Measurements from ENCODE around the gene RTN4R. TPM values are rescaled to one million over a fixed set of nuclear protein-coding genes. Genes with fewer than 3 reads are reported as not detected.

The RTN4R gene
- total and polyA plus RNA-seq, 2 experiments from 2014 or later: 5.2 to 5.3 TPM

Other genes starting within 250 kb of the RTN4R start
- 19.4 and 21.9 TPM in 2 replicates for gene TANGO2, start 247.2 kb downstream of the RTN4R start, total RNA-seq
- 17.5 and 18.7 TPM in 2 replicates for gene TANGO2, start 247.2 kb downstream of the RTN4R start, polyA plus RNA-seq
- 23.8 and 34.2 TPM in 2 replicates for gene DGCR8, start 188.1 kb downstream of the RTN4R start, total RNA-seq
- gene DGCR8, start 188.1 kb downstream of the RTN4R start, polyA plus RNA-seq: 8.1 and 15.1 TPM in 2 replicates
- gene RANBP1, start 152.2 kb downstream of the RTN4R start, total RNA-seq: 252 and 373 TPM in 2 replicates
- 222 and 271 TPM in 2 replicates for gene RANBP1, start 152.2 kb downstream of the RTN4R start, polyA plus RNA-seq
- 55.7 and 71.9 TPM in 2 replicates for gene TRMT2A, start 151.1 kb downstream of the RTN4R start, total RNA-seq
- gene TRMT2A, start 151.1 kb downstream of the RTN4R start, polyA plus RNA-seq: 76.5 and 77.7 TPM in 2 replicates
- gene ZDHHC8, start 136.5 kb downstream of the RTN4R start, total RNA-seq: 30.3 and 35.8 TPM in 2 replicates
- gene ZDHHC8, start 136.5 kb downstream of the RTN4R start, polyA plus RNA-seq: 43.8 and 53.4 TPM in 2 replicates
- gene CCDC188, start 117.3 kb downstream of the RTN4R start, total RNA-seq: not detected in 2 replicates
- gene CCDC188, start 117.3 kb downstream of the RTN4R start, polyA plus RNA-seq: not detected in 2 replicates
- gene DGCR6L, start 51.7 kb upstream of the RTN4R start, total RNA-seq: 89.6 and 104 TPM in 2 replicates
- 126 and 157 TPM in 2 replicates for gene DGCR6L, start 51.7 kb upstream of the RTN4R start, polyA plus RNA-seq
- 35.6 and 90.9 TPM in 2 replicates for gene ZNF74, start 125.8 kb upstream of the RTN4R start, total RNA-seq
- 24.4 and 30.1 TPM in 2 replicates for gene ZNF74, start 125.8 kb upstream of the RTN4R start, polyA plus RNA-seq
- gene SCARF2, start 169.5 kb upstream of the RTN4R start, total RNA-seq: 42.0 and 66.1 TPM in 2 replicates
- gene SCARF2, start 169.5 kb upstream of the RTN4R start, polyA plus RNA-seq: 38.0 and 67.4 TPM in 2 replicates
- gene KLHL22, start 227.5 kb upstream of the RTN4R start, total RNA-seq: 53.3 and 55.0 TPM in 2 replicates
- 31.9 and 33.8 TPM in 2 replicates for gene KLHL22, start 227.5 kb upstream of the RTN4R start, polyA plus RNA-seq
- gene MED15, start 239.3 kb upstream of the RTN4R start, total RNA-seq: 41.9 and 45.1 TPM in 2 replicates
- gene MED15, start 239.3 kb upstream of the RTN4R start, polyA plus RNA-seq: 45.3 and 59.5 TPM in 2 replicates